Lung (tissue), 12 donors: ENCODE data around the gene P2RY2. TPM values are rescaled to one million over a fixed set of nuclear protein-coding genes. Genes with fewer than 3 reads are reported as not detected.

Source experiments
- ATAC-seq: fragments of 200-7000 bp; cut with Tn5 transposase; one replicate; pipeline ENCODE4 v1.9.1; 2020; ENCODE audit warnings: moderate number of reproducible peaks; ENCODE audit not compliant: insufficient read depth, low FRiP score
- DNase-seq, 3 donors: peaks; one replicate each; pipeline ENCODE4 v3.0.0-alpha.2; 2013 to 2017
- H3K27ac ChIP-seq, 2 donors: one replicate each; pipeline ENCODE4 v1.5.1; 2013; ENCODE audit warnings: mild to moderate bottlenecking in 2 of 2, moderate library complexity in 2 of 2, control low read depth in 1 of 2, inconsistent platforms in 1 of 2, low read depth in 1 of 2, low read length in 1 of 2
- H3K27me3 ChIP-seq, 3 donors: one replicate each; pipeline ENCODE4 v1.5.1; 2013; ENCODE audit warnings: low read length in 2 of 3; ENCODE audit not compliant: control insufficient read depth in 3 of 3, insufficient read depth in 3 of 3
- H3K36me3 ChIP-seq, 4 donors: one replicate each; pipeline ENCODE4 v1.5.1; 2013; ENCODE audit warnings: low read length in 4 of 4, mild to moderate bottlenecking in 1 of 4, moderate library complexity in 1 of 4; ENCODE audit not compliant: control insufficient read depth in 4 of 4, insufficient read depth in 4 of 4
- H3K4me1 ChIP-seq, 5 donors: one replicate each; pipeline ENCODE4 v1.5.1; 2013; ENCODE audit warnings: low read length in 5 of 5, mild to moderate bottlenecking in 2 of 5, moderate library complexity in 1 of 5; ENCODE audit not compliant: control insufficient read depth in 5 of 5, insufficient read depth in 5 of 5
- H3K4me3 ChIP-seq: one replicate; pipeline ENCODE4 v1.5.1; 2013; ENCODE audit warnings: mild to moderate bottlenecking, control low read depth, moderate library complexity
- H3K9ac ChIP-seq, 2 donors: one replicate each; pipeline ENCODE4 v1.5.1; 2013; ENCODE audit warnings: low read length in 2 of 2, control low read depth in 1 of 2; ENCODE audit not compliant: insufficient read depth in 1 of 2
- H3K9me3 ChIP-seq, 4 donors: one replicate each; pipeline ENCODE4 v1.5.1; 2013; ENCODE audit warnings: low read length in 3 of 4, mild to moderate bottlenecking in 1 of 4, moderate library complexity in 1 of 4; ENCODE audit not compliant: control insufficient read depth in 4 of 4, insufficient read depth in 3 of 4
- CTCF ChIP-seq: IDR thresholded peaks from 2 replicates; pipeline ENCODE4 v1.5.1; 2012; ENCODE audit warnings: mild to moderate bottlenecking; ENCODE audit errors: control extremely low read depth, extremely low read depth
- WGBS, 2 donors: extraction: QIAGEN DNeasy Blood & Tissue Kit; methylation state at CpG; one replicate each; pipeline ENCODE4 v1.1.7; 2013; 5-methylcytosine and 5-hydroxymethylcytosine counted together
- polyA plus RNA-seq, 2 donors: library from polyadenylated mRNA; stranded (reverse); fragments of 200-250 nt; gene quantifications; one replicate each; pipeline ENCODE4 v1.2.1, GENCODE V29; 2013
- total RNA-seq, 2 donors: library from RNA; depleted of rRNA in 1 of 2; stranded (reverse); fragments of >200 nt in 1 of 2; gene quantifications; one replicate each; pipeline ENCODE4 v1.2.1, GENCODE V29; 2014 to 2021
- donor health status: control.
- donor health status: control.
- donor health status: Bipolar disorder and iron deficiency.
- donor health status: healthy.
- donor health status: DM: yes; HTN: yes; CAD: no.

The P2RY2 gene
- total and polyA plus RNA-seq, 4 donors = 3.1 to 13.0 (median 6.5) TPM

GRCh38 chr11:73182824-73183321, 35.2 kb upstream of the P2RY2 start:
- 49 to 69% methylated on average over 3 of the region's 3 CpGs for WGBS, 2 donors
- no peaks in the 10 kb centered on the region for H3K9me3 ChIP-seq
- no peaks in the 10 kb centered on the region for H3K36me3 ChIP-seq
- no peak overlapping the region for H3K9ac ChIP-seq
- H3K27me3 ChIP-seq = no peaks in the 10 kb centered on the region
- no peak for ATAC-seq
- no peak overlapping the region for H3K4me3 ChIP-seq
- no peak for DNase-seq
- H3K4me1 ChIP-seq = peaks cover 0 to 7% (median 2%) of the 10 kb centered on the region in 5 donors
- peak overlapping the region in 1 of 2 donors; percentile 66 for H3K27ac ChIP-seq
- TF ChIP-seq CTCF = no peak

- no peaks in the 10 kb centered on the region for H3K9me3 ChIP-seq
- no peaks in the 10 kb centered on the region for H3K36me3 ChIP-seq
- H3K4me1 ChIP-seq = peaks cover 0 to 9% (median 6%) of the 10 kb centered on the region in 5 donors
- peak; percentile 83 for ATAC-seq
- DNase-seq = peak; percentile 54 to 68 (median 56)
- H3K27ac ChIP-seq = peak overlapping the region in 1 of 2 donors; percentile 4
- no peak overlapping the region for H3K9ac ChIP-seq
- WGBS, 2 donors = 24 to 29% methylated on average over 18 of the region's 18 CpGs
- TF ChIP-seq CTCF = peak; percentile 78
- H3K4me3 ChIP-seq = no peak overlapping the region
- H3K27me3 ChIP-seq = no peaks in the 10 kb centered on the region
Measured at GRCh38 chr11:73184953-73185671, 33.0 kb upstream of the P2RY2 start.

- Histone ChIP-seq H3K27me3 (no peaks in the 10 kb centered on the region), H3K27ac (no peak overlapping the region), H3K9ac (no peak overlapping the region), H3K36me3 (no peaks in the 10 kb centered on the region), H3K4me1 (peaks cover 0 to 9% (median 6%) of the 10 kb centered on the region in 5 donors), H3K4me3 (no peak overlapping the region), H3K9me3 (no peaks in the 10 kb centered on the region)
- peak; percentile 45 for ATAC-seq
- DNase-seq = no peak
- no peak for TF ChIP-seq CTCF
- WGBS, 2 donors = 57 to 63% methylated on average over 13 of the region's 13 CpGs
Measured at GRCh38 chr11:73185680-73186293, 32.3 kb upstream of the P2RY2 start.
